Measurements from ENCODE around the gene EYS.

EYS gene

GRCh38 chr6:65161661-65162060 lies 545.4 kb downstream of the EYS start:
- no peak overlapping the region for H3K4me3 ChIP-seq (ENCODE audit: low read depth, low read length)
- TF ChIP-seq, protein P1, sequence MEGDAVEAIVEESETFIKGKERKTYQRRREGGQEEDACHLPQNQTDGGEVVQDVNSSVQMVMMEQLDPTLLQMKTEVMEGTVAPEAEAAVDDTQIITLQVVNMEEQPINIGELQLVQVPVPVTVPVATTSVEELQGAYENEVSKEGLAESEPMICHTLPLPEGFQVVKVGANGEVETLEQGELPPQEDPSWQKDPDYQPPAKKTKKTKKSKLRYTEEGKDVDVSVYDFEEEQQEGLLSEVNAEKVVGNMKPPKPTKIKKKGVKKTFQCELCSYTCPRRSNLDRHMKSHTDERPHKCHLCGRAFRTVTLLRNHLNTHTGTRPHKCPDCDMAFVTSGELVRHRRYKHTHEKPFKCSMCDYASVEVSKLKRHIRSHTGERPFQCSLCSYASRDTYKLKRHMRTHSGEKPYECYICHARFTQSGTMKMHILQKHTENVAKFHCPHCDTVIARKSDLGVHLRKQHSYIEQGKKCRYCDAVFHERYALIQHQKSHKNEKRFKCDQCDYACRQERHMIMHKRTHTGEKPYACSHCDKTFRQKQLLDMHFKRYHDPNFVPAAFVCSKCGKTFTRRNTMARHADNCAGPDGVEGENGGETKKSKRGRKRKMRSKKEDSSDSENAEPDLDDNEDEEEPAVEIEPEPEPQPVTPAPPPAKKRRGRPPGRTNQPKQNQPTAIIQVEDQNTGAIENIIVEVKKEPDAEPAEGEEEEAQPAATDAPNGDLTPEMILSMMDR (IDR thresholded peaks at IDR 0.05; ENCODE audit: low read depth, low read length), result no peak

- H3K4me3 ChIP-seq (ENCODE audit: low read depth, low read length), result no peak overlapping the region
- TF ChIP-seq, protein P1 (IDR thresholded peaks at IDR 0.05; ENCODE audit: low read depth, low read length), result no peak
Observed at GRCh38 chr6:65157025-65157424, 550.0 kb downstream of the EYS start.

GRCh38 chr6:65155083-65155482 lies 551.9 kb downstream of the EYS start:
- TF ChIP-seq, protein P1 (IDR thresholded peaks at IDR 0.05; ENCODE audit: low read depth, low read length), result no peak
- H3K4me3 ChIP-seq (ENCODE audit: low read depth, low read length), result no peak overlapping the region

DNA sequence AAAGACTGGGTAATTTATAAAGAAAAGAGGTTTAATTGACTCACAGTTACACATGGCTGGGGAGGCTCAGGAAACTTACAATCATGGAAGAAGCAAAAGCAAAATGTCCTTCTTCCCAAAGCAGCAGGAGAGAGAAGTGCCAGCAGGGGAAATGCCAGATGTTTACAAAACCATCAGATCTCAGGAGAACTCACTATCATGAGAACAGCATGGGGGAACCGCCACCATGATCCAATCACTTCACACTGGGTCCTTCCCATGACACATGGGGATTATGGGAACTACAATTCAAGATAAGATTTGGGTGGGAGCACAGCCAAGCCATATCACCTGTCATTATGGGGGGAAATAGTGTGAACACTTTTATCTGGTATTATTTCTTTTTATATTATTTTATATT lies 557.2 kb downstream of the EYS start:
- no peak overlapping the region for H3K4me3 ChIP-seq (ENCODE audit: low read depth, low read length)
- TF ChIP-seq, protein P1 (IDR thresholded peaks at IDR 0.05; ENCODE audit: low read depth, low read length), result no peak

- no peak overlapping the region for H3K4me3 ChIP-seq (ENCODE audit: low read depth, low read length)
- TF ChIP-seq, protein P1 (IDR thresholded peaks at IDR 0.05; ENCODE audit: low read depth, low read length), result no peak
Observed at GRCh38 chr6:65148839-65149238, 558.2 kb downstream of the EYS start.

- TF ChIP-seq, protein P1 (IDR thresholded peaks at IDR 0.05; ENCODE audit: low read depth, low read length), result no peak
- no peak overlapping the region for H3K4me3 ChIP-seq (ENCODE audit: low read depth, low read length)
Observed at GRCh38 chr6:65135567-65135966, 571.5 kb downstream of the EYS start.

DNA sequence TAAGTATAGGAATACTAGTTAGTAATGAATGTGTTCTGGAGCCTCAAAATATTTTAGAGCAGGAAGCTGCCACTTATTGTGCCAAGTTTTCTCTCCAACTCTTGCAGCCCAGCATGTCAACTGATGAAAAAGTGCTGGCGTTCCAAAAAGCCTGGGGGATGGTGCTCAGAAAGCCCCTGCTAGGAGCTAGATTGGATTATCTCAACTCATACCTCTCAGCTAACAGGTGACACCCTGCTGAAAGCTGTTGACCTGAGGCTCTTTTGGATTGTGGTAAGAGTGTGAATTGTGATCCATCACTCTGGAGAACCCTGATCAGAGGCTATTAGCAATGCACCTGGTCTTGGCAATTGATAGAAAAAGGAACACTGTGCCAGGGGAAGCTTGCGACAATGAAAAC lies 580.4 kb downstream of the EYS start:
- TF ChIP-seq, protein P1 (IDR thresholded peaks at IDR 0.05; ENCODE audit: low read depth, low read length), result no peak
- no peak overlapping the region for H3K4me3 ChIP-seq (ENCODE audit: low read depth, low read length)
